DOHH2 (cell line): ENCODE measurements around the gene MEPE.

Source experiments
- EZH2phosphoT487 ChIP-seq: fragments of 200-600 bp; sonication (generic); IDR thresholded peaks from 2 replicates; pipeline ENCODE4 v1.6.1; 2017; ENCODE audit warnings: borderline replicate concordance, mild to moderate bottlenecking, antibody characterized with exemption, low read length, moderate library complexity, mixed read lengths
- TF ChIP-seq, protein P1 (sequence below): fragments of 200-600 bp; sonication (generic); IDR thresholded peaks from one replicate; pipeline ENCODE4 v1.5.1; 2014; ENCODE audit warnings: antibody characterized with exemption, mild to moderate bottlenecking, low read depth, low read length; ENCODE audit not compliant: poor library complexity, severe bottlenecking

DNA sequence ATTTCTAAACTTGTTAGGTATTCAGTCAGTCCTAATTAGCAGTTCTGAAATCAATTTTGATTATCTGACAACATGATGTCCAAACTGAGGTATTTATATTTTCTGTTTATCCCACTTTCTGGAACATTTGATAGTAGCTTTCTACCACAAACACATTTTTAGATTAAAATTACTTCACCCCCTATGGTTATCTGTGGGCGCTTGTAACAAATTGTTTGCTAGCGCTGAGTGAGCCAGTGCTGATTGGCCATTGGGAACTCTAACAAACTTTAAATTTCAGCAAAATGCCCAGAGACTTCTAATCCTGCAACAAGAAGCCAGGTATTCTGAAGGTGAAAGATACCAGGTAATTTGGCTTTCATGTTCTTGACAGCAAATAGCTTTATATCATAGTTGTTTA, at the start of gene MEPE:
- TF ChIP-seq, protein P1, sequence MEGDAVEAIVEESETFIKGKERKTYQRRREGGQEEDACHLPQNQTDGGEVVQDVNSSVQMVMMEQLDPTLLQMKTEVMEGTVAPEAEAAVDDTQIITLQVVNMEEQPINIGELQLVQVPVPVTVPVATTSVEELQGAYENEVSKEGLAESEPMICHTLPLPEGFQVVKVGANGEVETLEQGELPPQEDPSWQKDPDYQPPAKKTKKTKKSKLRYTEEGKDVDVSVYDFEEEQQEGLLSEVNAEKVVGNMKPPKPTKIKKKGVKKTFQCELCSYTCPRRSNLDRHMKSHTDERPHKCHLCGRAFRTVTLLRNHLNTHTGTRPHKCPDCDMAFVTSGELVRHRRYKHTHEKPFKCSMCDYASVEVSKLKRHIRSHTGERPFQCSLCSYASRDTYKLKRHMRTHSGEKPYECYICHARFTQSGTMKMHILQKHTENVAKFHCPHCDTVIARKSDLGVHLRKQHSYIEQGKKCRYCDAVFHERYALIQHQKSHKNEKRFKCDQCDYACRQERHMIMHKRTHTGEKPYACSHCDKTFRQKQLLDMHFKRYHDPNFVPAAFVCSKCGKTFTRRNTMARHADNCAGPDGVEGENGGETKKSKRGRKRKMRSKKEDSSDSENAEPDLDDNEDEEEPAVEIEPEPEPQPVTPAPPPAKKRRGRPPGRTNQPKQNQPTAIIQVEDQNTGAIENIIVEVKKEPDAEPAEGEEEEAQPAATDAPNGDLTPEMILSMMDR = no peak
- TF ChIP-seq EZH2phosphoT487 = no peak
